ENCODE results near the gene COLEC11. TPM values are rescaled to one million over a fixed set of nuclear protein-coding genes. Genes with fewer than 3 reads are reported as not detected.

The COLEC11 gene
- total and polyA plus RNA-seq, 9 of the 15 experiments (the other 6 are each of a cell fraction or from before 2014, with no cell fraction given) = 0.32 to 4.3 (median 1.8) TPM

GRCh38 chr2:3662239-3662638 is 67.3 kb downstream of the COLEC11 start:
- H3K4me3 ChIP-seq = no peak overlapping the region
- CTCF ChIA-PET (ENCODE audit: low intra/inter-chr PET ratio) = no interaction called here
- no peaks in the 10 kb centered on the region for H3K9me1 ChIP-seq (ENCODE audit: control insufficient read depth, insufficient read depth, low read length)
- no peak overlapping the region for H3K9ac ChIP-seq (ENCODE audit: insufficient read depth in 1 of 2, low read depth in 2 of 2, low read length in 2 of 2)
- H3K4me1 ChIP-seq (replicated peaks in 1 of 2; ENCODE audit: control insufficient read depth in 2 of 2, insufficient read depth in 2 of 2, low read length in 2 of 2) = peaks cover 0 to 5% of the 10 kb centered on the region in 2 experiments; a peak in 2 of 5 replicates
- H3K27me3 ChIP-seq (ENCODE audit: control insufficient read depth in 2 of 2, insufficient read depth in 2 of 2, low read length in 2 of 2) = peaks cover 20 to 22% of the 10 kb centered on the region in 2 experiments
- WGBS (ENCODE audit: insufficient coverage, low coverage, missing lambda C conversion rate) = 15% methylated on average over 6 of the region's 6 CpGs
- BruUV-seq (replicated peaks) = no TSS peak
- no peak overlapping the region for H2AFZ ChIP-seq (ENCODE audit: low read depth, low read length)
- TF ChIP-seq GABPB1 (CRISPR knock-in tag; IDR thresholded peaks at IDR 0.05) = no peak
- TF ChIP-seq, protein P1, sequence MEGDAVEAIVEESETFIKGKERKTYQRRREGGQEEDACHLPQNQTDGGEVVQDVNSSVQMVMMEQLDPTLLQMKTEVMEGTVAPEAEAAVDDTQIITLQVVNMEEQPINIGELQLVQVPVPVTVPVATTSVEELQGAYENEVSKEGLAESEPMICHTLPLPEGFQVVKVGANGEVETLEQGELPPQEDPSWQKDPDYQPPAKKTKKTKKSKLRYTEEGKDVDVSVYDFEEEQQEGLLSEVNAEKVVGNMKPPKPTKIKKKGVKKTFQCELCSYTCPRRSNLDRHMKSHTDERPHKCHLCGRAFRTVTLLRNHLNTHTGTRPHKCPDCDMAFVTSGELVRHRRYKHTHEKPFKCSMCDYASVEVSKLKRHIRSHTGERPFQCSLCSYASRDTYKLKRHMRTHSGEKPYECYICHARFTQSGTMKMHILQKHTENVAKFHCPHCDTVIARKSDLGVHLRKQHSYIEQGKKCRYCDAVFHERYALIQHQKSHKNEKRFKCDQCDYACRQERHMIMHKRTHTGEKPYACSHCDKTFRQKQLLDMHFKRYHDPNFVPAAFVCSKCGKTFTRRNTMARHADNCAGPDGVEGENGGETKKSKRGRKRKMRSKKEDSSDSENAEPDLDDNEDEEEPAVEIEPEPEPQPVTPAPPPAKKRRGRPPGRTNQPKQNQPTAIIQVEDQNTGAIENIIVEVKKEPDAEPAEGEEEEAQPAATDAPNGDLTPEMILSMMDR (IDR thresholded peaks at IDR 0.05 in 2 of 3, conservative IDR thresholded peaks at IDR 0.05 in 1 of 3; ENCODE audit: insufficient read depth in 2 of 3, low read depth in 1 of 3, low read length in 3 of 3) = peak in 2 of 3 experiments; percentile 18 to 23; a peak in 1 of 6 replicates
- no peaks in the 10 kb centered on the region for H3K9me3 ChIP-seq (replicated peaks; ENCODE audit: control insufficient read depth, insufficient read depth, low read depth, low read length)
- ATAC-seq (peak; percentile 21; the same call in 1 of the 3 replicates), DNase-seq (ENCODE audit: extremely low read depth in 1 of 4, low spot score in 3 of 4) (no peak), FAIRE-seq (no peak)
- H3K4me2 ChIP-seq (ENCODE audit: insufficient read depth, low read length) = no peak overlapping the region
- in situ Hi-C loops (cut with MboI) = loop anchor here (25.0 kb wide), 1 partner anchor 1550 kb away; no protein-coding TSS in a partner anchor
- H3K36me3 ChIP-seq (ENCODE audit: control insufficient read depth, insufficient read depth, low read length) = no peaks in the 10 kb centered on the region
- H3K27ac ChIP-seq (ENCODE audit: extremely low read depth, low read depth, low read length) = no peak overlapping the region
- H3K79me2 ChIP-seq (ENCODE audit: control insufficient read depth, insufficient read depth, low read length) = no peaks in the 10 kb centered on the region
- H4K20me1 ChIP-seq (replicated peaks; ENCODE audit: control insufficient read depth, insufficient read depth, low read length) = no peaks in the 10 kb centered on the region
- intact Hi-C loops (cut with micrococcal nuclease) = no loop called here
- POLR2A ChIA-PET = no interaction called here

DNA sequence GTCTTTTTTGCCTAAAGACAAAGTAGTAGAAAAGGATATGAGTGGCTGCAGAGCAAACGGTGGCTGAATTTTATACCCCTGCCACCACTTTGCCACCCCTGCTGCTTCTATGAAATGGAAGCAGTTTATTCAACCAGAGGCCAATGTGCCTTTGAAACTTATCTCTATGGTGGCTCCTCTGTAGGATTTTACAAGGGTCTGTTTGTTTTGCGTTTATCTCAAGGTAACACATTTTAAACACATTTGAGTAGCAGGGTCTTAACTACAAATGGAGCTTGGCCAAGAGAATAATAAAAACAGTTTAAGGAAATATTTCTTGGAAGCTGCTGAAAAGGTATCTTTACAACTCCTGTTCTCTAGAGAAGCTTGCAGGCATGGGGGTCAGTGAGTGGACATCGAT is 69.2 kb downstream of the COLEC11 start:
- intact Hi-C loops (cut with micrococcal nuclease) = no loop called here
- Histone ChIP-seq H3K27ac (ENCODE audit: extremely low read depth, low read depth, low read length) (no peak overlapping the region), H3K4me1 (replicated peaks in 1 of 2; ENCODE audit: control insufficient read depth in 2 of 2, insufficient read depth in 2 of 2, low read length in 2 of 2) (peaks cover 0 to 3% of the 10 kb centered on the region in 2 experiments; a peak in 1 of 5 replicates), H3K9me1 (ENCODE audit: control insufficient read depth, insufficient read depth, low read length) (no peaks in the 10 kb centered on the region), H3K36me3 (ENCODE audit: control insufficient read depth, insufficient read depth, low read length) (no peaks in the 10 kb centered on the region), H2AFZ (ENCODE audit: low read depth, low read length) (no peak overlapping the region), H4K20me1 (replicated peaks; ENCODE audit: control insufficient read depth, insufficient read depth, low read length) (no peaks in the 10 kb centered on the region), H3K9ac (ENCODE audit: insufficient read depth in 1 of 2, low read depth in 2 of 2, low read length in 2 of 2) (no peak overlapping the region), H3K4me3 (no peak overlapping the region), H3K27me3 (ENCODE audit: control insufficient read depth in 2 of 2, insufficient read depth in 2 of 2, low read length in 2 of 2) (peaks cover 28 to 39% of the 10 kb centered on the region in 2 experiments), H3K4me2 (ENCODE audit: insufficient read depth, low read length) (no peak overlapping the region), H3K9me3 (replicated peaks; ENCODE audit: control insufficient read depth, insufficient read depth, low read depth, low read length) (no peaks in the 10 kb centered on the region), H3K79me2 (ENCODE audit: control insufficient read depth, insufficient read depth, low read length) (no peaks in the 10 kb centered on the region)
- ChIA-PET CTCF (ENCODE audit: low intra/inter-chr PET ratio) (no interaction called here), POLR2A (no interaction called here)
- BruUV-seq (replicated peaks) = no TSS peak
- 0% methylated on average over 3 of the region's 3 CpGs for WGBS (ENCODE audit: insufficient coverage, low coverage, missing lambda C conversion rate)
- in situ Hi-C loops (cut with MboI) = loop anchor here (25.0 kb wide), 1 partner anchor 1552 kb away; no protein-coding TSS in a partner anchor
- FAIRE-seq = peak; percentile 49
- ATAC-seq = no peak
- no peak for DNase-seq (ENCODE audit: extremely low read depth in 1 of 4, low spot score in 3 of 4)
- TF ChIP-seq, protein P2, sequence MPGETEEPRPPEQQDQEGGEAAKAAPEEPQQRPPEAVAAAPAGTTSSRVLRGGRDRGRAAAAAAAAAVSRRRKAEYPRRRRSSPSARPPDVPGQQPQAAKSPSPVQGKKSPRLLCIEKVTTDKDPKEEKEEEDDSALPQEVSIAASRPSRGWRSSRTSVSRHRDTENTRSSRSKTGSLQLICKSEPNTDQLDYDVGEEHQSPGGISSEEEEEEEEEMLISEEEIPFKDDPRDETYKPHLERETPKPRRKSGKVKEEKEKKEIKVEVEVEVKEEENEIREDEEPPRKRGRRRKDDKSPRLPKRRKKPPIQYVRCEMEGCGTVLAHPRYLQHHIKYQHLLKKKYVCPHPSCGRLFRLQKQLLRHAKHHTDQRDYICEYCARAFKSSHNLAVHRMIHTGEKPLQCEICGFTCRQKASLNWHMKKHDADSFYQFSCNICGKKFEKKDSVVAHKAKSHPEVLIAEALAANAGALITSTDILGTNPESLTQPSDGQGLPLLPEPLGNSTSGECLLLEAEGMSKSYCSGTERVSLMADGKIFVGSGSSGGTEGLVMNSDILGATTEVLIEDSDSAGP (CRISPR knock-in tag; IDR thresholded peaks at IDR 0.05) = no peak
- TF ChIP-seq HDGF (IDR thresholded peaks at IDR 0.05) = no peak
- TF ChIP-seq TCF3 (CRISPR knock-in tag; IDR thresholded peaks at IDR 0.05) = peak; percentile 62
- TF ChIP-seq PRMT5 (CRISPR knock-in tag; IDR thresholded peaks at IDR 0.05) = no peak
- TF ChIP-seq COPS2 (conservative IDR thresholded peaks at IDR 0.05) = no peak
- TF ChIP-seq, protein P3, sequence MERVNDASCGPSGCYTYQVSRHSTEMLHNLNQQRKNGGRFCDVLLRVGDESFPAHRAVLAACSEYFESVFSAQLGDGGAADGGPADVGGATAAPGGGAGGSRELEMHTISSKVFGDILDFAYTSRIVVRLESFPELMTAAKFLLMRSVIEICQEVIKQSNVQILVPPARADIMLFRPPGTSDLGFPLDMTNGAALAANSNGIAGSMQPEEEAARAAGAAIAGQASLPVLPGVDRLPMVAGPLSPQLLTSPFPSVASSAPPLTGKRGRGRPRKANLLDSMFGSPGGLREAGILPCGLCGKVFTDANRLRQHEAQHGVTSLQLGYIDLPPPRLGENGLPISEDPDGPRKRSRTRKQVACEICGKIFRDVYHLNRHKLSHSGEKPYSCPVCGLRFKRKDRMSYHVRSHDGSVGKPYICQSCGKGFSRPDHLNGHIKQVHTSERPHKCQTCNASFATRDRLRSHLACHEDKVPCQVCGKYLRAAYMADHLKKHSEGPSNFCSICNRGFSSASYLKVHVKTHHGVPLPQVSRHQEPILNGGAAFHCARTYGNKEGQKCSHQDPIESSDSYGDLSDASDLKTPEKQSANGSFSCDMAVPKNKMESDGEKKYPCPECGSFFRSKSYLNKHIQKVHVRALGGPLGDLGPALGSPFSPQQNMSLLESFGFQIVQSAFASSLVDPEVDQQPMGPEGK (CRISPR knock-in tag; IDR thresholded peaks at IDR 0.05; ENCODE audit: borderline replicate concordance) = no peak
- peak; percentile 46 for TF ChIP-seq TAL1 (IDR thresholded peaks at IDR 0.05)
- no peak for TF ChIP-seq MAFG (tag; conservative IDR thresholded peaks at IDR 0.05)
- TF ChIP-seq CBFA2T3 (IDR thresholded peaks at IDR 0.05) = peak; percentile 36; the same call in 1 of the 2 replicates
